AG04450 (cell line): Measurements from ENCODE around the gene ITGB2. TPM values are rescaled to one million over a fixed set of nuclear protein-coding genes. Genes with fewer than 3 reads are reported as not detected.

Source experiments
- CTCF ChIA-PET: fragments of 300-600, 350-600 bp; formaldehyde crosslinking; extraction: SDS; loops from one replicate; lab custom pipeline; 2022; ENCODE audit warnings: antibody characterized with exemption, inconsistent platforms; lab: Charles Lee
- POLR2A ChIA-PET: fragments of 350-600 bp; formaldehyde crosslinking; extraction: SDS; loops from one replicate; lab custom pipeline; 2021; ENCODE audit warnings: antibody characterized with exemption, inconsistent platforms; lab: Yijun Ruan, JAX
- DNase-seq: peaks from one replicate; pipeline ENCODE4 v3.0.0-alpha.2; 2011; ENCODE audit warnings: low read depth, low spot score
- H3K27ac ChIP-seq: one replicate; pipeline ENCODE4 v1.5.1; 2012; ENCODE audit warnings: low read depth, low read length, control low read depth
- H3K27me3 ChIP-seq: one replicate; pipeline ENCODE4 v1.6.0; 2012; ENCODE audit warnings: low read length; ENCODE audit not compliant: control insufficient read depth, insufficient read depth
- H3K4me3 ChIP-seq: 2 replicates; pipeline ENCODE4 v1.5.1; 2011; ENCODE audit warnings: mild to moderate bottlenecking, low read depth, low read length, control low read depth
- H3K9me3 ChIP-seq: 2 replicates; pipeline ENCODE4 v1.5.1; 2012; ENCODE audit warnings: low read length; ENCODE audit not compliant: control insufficient read depth, insufficient read depth
- polyA plus RNA-seq: library from polyadenylated mRNA; depleted of rRNA; stranded (reverse); fragments of >200 nt; gene quantifications from 2 replicates; pipeline ENCODE4 v1.2.3, GENCODE V29; 2011
- TF ChIP-seq, protein P1 (sequence below): IDR thresholded peaks from 2 replicates; pipeline ENCODE4 v1.5.1; 2011; ENCODE audit warnings: low read depth, low read length, control low read depth, inconsistent platforms

ITGB2 gene
- polyA plus RNA-seq, 1 experiment: 0.04 TPM

DNA sequence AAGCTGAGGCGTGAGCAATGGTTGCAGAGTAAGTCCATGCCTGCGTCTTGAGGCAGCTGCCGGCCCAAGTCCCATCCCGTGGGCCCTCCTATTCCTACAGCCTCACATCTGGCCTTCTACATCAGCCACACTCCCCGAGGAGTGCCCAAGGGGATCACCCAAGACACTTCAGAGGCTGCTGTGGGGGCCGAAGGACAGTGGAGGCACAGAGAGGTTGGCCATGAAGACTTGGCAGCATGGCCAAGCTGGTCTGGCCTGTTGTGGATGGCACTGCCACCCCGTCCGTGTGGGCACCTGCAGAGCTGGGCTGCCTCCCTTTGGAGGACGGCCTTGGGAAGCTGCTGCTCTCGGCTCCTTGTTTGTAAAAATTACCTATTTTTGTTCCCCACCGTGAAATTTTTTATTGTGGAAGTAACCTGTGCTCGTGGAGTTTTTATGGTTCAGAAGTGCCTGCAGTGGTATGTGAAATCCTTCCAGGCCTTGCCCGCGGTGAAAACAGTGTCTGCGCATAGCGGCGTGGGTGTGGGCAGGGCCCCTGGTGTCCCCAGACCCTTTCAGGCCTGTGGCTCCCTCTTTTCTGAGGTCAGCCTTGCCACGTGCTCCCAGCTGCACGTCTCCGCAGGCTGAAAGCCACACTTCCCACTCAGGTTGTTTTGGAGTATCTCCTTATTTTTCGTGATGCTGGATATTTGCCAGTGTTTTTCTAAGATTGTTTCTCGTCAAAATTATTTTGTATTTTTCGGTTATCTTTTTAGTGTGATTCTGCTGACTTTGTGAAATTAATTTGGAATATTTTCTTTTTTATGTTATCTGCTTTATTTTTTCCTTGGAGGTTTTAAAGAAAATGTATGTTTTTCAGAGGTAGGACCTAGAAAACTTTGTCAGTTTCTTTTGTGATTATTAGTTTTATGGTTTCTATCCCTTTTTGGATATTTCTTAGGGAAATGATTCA, 39.7 kb upstream of the ITGB2 start:
- POLR2A ChIA-PET: no interaction called here

DNA sequence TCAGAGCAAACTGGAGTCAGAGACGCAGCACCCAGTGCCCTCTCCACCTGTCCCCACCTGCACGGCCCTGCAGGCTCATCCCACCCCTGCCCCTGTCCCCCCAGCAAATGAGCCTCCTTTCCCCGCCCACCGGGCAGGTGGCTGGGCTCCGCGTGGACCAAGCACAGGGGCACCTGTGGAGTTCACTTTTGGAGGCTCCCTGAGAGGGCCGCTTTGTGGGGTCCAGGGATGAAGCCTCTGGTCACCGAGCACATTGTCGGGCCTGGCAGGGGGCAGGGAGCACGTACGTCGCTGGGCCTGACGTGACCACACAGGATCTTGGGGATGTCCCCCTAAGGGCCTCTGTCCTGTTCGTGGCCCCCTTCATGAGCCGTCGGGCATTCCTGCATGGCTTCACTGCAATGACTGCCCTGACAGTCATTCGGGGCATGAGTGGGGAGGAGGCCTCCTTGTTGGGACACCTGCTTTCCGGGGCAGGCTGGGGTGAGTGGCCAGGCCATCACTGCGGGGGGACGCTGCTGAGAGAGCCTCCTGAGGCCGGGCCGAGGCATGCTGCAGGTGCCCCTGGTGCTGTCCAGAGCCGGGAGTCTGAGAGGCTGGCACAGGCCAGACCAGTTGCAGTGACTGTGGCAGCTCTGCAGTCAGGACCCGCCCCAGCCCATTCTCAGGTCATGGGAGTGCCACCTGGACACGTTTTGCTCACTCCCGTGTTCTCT, 38.8 kb upstream of the ITGB2 start:
- DNase-seq: no peak
- CTCF ChIA-PET: interaction anchor here (1.7 kb wide), 1 partner anchor 10 kb away, joined by 11 read pairs; no protein-coding TSS in a partner anchor
- no peak overlapping the region for H3K4me3 ChIP-seq
- TF ChIP-seq, protein P1, sequence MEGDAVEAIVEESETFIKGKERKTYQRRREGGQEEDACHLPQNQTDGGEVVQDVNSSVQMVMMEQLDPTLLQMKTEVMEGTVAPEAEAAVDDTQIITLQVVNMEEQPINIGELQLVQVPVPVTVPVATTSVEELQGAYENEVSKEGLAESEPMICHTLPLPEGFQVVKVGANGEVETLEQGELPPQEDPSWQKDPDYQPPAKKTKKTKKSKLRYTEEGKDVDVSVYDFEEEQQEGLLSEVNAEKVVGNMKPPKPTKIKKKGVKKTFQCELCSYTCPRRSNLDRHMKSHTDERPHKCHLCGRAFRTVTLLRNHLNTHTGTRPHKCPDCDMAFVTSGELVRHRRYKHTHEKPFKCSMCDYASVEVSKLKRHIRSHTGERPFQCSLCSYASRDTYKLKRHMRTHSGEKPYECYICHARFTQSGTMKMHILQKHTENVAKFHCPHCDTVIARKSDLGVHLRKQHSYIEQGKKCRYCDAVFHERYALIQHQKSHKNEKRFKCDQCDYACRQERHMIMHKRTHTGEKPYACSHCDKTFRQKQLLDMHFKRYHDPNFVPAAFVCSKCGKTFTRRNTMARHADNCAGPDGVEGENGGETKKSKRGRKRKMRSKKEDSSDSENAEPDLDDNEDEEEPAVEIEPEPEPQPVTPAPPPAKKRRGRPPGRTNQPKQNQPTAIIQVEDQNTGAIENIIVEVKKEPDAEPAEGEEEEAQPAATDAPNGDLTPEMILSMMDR: no peak
- H3K9me3 ChIP-seq: peaks cover 3% of the 10 kb centered on the region; the same call in 1 of the 2 replicates
- no peaks in the 10 kb centered on the region for H3K27me3 ChIP-seq
- H3K27ac ChIP-seq: no peak overlapping the region
- POLR2A ChIA-PET: interaction anchor here (1.3 kb wide), 1 partner anchor 170 kb away, joined by 3 read pairs; no protein-coding TSS in a partner anchor

More for the DNA sequence above, 39.7 kb upstream of the ITGB2 start:
- TF ChIP-seq, protein P1: no peak
- H3K27ac ChIP-seq: no peak overlapping the region
- peaks cover 7% of the 10 kb centered on the region for H3K9me3 ChIP-seq
- H3K27me3 ChIP-seq: no peaks in the 10 kb centered on the region
- no peak for DNase-seq
- CTCF ChIA-PET: no interaction called here
- H3K4me3 ChIP-seq: no peak overlapping the region

DNA sequence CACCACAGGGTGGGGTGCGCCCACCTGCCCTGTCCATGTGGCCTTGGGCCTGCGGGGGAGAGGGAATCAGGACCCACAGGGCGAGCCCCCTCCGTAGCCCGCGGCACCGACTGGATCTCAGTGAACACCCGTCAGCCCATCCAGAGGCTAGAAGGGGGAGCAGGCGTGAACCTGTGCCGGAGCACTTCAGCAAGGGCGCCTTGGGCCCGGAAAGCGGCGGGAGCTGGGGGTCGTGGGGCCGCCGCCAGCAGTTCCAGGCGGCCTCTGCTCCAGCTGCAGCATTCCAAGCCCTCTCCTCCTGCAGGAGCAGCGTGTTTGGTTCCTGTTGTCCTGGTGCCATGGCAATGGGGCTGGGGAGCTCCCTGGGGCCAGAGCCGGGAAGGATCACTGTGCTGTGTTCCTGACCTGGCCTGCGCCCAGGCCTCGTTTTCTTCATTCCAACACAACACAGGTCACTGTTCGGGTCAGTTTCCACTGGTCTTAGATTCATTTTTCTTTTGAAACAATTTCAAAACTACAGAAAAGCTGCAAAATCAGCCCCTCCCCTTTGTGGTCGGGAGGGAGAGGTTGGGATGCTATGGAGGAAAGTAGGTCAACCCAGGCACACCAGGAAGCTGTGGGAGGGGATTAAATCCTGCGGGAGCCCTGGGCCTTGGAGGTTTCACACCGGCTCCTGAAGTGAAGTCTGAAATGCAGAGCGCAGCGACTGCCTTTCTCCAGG, 37.9 kb upstream of the ITGB2 start:
- ChIA-PET POLR2A (interaction anchor here (1.3 kb wide), 1 partner anchor 171 kb away, joined by 3 read pairs; no protein-coding TSS in a partner anchor), CTCF (interaction anchor here (1.4 to 1.7 kb wide), 2 partner anchors 9 to 179 kb away, joined by 6 to 11 read pairs; no protein-coding TSS in a partner anchor)
- H3K27me3 ChIP-seq: no peaks in the 10 kb centered on the region
- H3K9me3 ChIP-seq: peaks cover 4% of the 10 kb centered on the region; the same call in 1 of the 2 replicates
- H3K27ac ChIP-seq: no peak overlapping the region
- no peak overlapping the region for H3K4me3 ChIP-seq
- TF ChIP-seq, protein P1: no peak
- DNase-seq: no peak

DNA sequence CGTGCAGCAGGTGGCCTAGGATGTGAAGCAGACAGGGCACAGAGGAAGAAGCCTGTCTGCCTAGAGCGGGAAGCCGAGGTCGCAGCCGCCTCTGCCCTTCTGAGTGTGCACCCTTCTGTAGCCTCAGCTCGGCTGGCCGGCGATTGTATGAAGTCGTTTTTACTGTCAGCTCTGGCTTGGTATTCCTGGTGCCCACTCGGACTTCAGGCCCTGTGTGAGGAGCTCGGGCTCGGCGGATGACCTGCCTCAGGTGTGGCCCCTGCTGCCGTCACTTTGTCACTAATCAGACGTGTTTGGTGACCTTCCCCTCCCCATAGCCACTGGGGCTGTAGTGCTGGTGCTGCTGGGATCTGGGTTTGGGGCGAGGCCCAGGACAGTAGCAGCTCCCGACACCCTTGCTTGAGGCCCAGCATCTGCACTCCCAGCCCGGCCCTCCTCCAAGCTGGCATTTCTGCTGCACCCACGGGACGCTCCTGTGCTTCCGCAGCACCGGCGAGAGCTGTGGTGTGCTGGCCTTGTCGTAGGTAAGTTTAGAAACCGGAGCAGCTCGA, 37.3 kb upstream of the ITGB2 start:
- Histone ChIP-seq H3K27ac (no peak overlapping the region), H3K4me3 (no peak overlapping the region), H3K9me3 (peaks cover 4% of the 10 kb centered on the region; the same call in 1 of the 2 replicates), H3K27me3 (no peaks in the 10 kb centered on the region)
- no peak for DNase-seq
- CTCF ChIA-PET: interaction anchor here (1.4 to 1.7 kb wide), 2 partner anchors 8 to 180 kb away, joined by 6 to 11 read pairs; no protein-coding TSS in a partner anchor
- POLR2A ChIA-PET: interaction anchor here (1.3 kb wide), 1 partner anchor 172 kb away, joined by 3 read pairs; no protein-coding TSS in a partner anchor
- TF ChIP-seq, protein P1: no peak
